GM12873 (cell line): ENCODE measurements around the gene CD244.

ENCODE experiments used
- TF ChIP-seq, protein P1 (sequence below): IDR thresholded peaks from 2 replicates; pipeline ENCODE4 v1.5.1; 2012; ENCODE audit warnings: low read depth, mild to moderate bottlenecking, moderate library complexity, low read length, control low read depth; ENCODE audit not compliant: insufficient read depth; ENCODE audit errors: missing control alignments

The CD244 gene

DNA sequence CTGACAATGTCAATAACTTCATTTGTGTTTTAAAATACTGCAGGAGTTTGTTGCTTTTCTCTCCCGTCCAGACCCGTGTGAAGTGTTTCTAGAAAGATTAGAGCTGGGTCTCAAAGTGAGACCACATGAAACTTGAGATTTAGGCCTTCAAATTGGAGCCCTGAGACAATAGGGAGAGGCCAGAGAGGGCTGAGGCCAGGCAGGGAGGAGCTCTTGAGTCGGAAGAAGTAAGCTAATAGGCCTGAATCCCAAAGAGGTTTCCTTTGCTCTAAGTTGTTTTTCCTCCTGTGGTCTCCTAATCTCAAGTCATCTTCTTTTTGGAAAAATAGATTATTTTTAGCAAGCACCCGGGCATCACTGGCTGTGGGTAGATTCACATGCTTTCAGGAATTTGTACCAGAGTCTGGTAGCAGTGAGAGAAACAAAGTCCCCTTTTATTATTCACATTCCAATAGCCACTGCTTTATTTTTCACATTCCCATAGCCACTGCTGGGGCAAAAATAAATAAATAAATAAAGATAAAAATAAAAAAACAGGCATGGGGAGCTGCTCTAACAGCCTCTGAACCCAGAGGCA, 25.6 kb downstream of the CD244 start:
- TF ChIP-seq, protein P1, sequence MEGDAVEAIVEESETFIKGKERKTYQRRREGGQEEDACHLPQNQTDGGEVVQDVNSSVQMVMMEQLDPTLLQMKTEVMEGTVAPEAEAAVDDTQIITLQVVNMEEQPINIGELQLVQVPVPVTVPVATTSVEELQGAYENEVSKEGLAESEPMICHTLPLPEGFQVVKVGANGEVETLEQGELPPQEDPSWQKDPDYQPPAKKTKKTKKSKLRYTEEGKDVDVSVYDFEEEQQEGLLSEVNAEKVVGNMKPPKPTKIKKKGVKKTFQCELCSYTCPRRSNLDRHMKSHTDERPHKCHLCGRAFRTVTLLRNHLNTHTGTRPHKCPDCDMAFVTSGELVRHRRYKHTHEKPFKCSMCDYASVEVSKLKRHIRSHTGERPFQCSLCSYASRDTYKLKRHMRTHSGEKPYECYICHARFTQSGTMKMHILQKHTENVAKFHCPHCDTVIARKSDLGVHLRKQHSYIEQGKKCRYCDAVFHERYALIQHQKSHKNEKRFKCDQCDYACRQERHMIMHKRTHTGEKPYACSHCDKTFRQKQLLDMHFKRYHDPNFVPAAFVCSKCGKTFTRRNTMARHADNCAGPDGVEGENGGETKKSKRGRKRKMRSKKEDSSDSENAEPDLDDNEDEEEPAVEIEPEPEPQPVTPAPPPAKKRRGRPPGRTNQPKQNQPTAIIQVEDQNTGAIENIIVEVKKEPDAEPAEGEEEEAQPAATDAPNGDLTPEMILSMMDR: no peak

DNA sequence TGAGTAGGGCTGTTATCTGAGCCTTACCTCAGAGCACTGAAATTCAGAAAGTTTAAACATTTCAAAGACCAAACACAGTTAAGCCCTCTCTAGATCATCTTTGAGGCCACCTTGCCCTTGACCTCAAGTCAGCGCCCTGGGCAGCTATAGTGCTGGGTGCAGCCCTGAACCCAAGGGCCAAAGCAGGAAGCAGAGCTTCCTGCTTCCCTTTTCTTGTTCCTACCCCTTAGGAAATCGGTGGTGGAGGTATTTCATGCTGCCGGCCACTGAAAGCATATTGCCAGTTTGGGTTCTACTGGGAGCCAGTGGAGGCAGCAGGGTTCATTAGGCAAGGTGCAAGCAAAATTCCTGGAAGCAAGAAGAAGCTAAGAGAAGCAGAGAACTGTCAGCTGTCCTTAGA, 26.1 kb downstream of the CD244 start:
- TF ChIP-seq, protein P1: no peak

DNA sequence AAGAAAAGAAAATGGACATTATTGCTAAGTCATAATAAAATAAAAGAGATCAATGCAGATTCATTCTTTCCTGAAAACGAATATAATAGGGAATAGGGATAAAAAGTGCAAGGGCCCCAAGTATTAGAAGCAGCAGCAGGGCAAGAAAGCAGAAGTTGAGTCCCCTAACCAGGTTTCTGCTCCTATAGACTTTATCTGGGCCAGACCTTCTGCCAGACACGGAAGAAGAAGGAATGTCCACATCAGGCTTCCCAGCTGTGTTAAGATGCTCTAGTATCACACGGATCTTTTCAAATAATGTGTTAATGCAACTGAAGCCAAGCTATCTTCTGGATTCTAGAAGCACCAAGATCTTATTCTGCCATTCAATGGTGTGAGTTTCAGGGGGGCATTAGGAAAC, 26.9 kb downstream of the CD244 start:
- TF ChIP-seq, protein P1: no peak

DNA sequence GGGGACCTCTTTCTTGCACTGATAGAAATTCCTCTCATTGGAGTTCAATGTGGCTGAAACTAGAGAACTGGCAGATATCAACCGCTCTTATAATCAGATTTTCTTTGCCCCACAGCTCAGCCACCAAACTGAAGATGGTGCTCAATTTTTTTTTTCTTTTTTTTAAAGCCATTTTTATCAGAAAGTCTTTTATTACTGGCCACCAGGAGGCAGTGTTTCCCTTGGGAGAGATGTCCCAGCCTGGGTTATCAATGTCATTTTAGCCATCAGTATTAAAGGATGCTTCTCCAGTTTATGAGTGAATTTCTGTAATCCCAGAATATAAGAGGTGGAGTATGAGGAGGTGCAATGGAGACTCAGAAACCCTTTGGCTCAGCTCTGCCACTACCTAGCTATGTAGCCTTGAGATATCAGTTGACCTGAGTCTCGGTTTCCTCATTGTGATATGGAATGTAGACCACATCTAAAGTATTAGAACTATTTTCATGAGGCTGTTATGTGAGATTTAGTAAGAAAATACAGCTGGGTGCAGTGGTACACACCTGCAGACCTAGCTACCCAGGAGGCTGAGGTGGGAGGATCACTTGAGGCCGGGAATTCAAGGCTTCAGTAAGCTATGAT, 27.6 kb downstream of the CD244 start:
- TF ChIP-seq, protein P1: peak; percentile 62

- TF ChIP-seq, protein P1: peak; percentile 86
Measured at GRCh38 chr1:160830321-160831153, 32.1 kb downstream of the CD244 start.

GRCh38 chr1:160829766-160830165, 32.9 kb downstream of the CD244 start:
- TF ChIP-seq, protein P1: no peak

DNA sequence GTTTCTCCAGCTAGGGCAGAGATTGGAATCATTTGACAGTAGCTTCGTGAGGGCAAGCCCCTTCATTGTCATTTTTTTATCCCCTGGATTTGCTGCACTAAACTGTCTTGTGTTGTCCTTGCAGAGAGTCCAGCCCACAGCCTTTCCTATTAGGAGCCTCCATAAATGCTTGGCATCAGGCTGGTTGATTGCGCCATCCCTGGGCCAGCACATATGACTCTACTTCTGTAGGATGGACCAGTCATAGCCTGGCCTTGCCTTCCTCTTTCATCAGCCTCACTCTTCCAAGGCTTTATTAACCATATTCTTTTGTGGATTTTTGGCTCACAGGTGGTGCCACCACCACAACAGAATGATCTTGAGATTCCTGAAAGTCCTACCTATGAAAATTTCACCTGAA, 35.3 kb downstream of the CD244 start:
- TF ChIP-seq, protein P1: no peak
